ENCODE data around the gene CDCA8.
"Not testable (repeated sequence)": the region's sequence is repeated elsewhere in the genome, so short reads cannot be mapped to it uniquely, and the experiment has no call there.

CDCA8 gene

GRCh38 chr1:37718901-37719571 lies 26.7 kb downstream of the CDCA8 start:
- no peak for DNase-seq

- DNase-seq = no peak
Observed at GRCh38 chr1:37719572-37720195, 27.4 kb downstream of the CDCA8 start.

GRCh38 chr1:37720231-37721130 lies 28.2 kb downstream of the CDCA8 start:
- no peak for DNase-seq

GRCh38 chr1:37721565-37721964 lies 29.2 kb downstream of the CDCA8 start:
- DNase-seq = no peak

GRCh38 chr1:37722181-37723071 lies 30.1 kb downstream of the CDCA8 start:
- DNase-seq = no peak

- no peak for DNase-seq
Observed at GRCh38 chr1:37723072-37723389, 30.7 kb downstream of the CDCA8 start.

- no peak for DNase-seq
Observed at GRCh38 chr1:37723390-37724078, 31.2 kb downstream of the CDCA8 start.

- no peak for DNase-seq
Observed at GRCh38 chr1:37724575-37724974, 32.3 kb downstream of the CDCA8 start.

- DNase-seq = no peak
Observed at GRCh38 chr1:37725851-37726613, 33.7 kb downstream of the CDCA8 start.

- no peak for DNase-seq
Observed at GRCh38 chr1:37726751-37727585, 34.7 kb downstream of the CDCA8 start.

GRCh38 chr1:37728416-37728815 lies 36.1 kb downstream of the CDCA8 start:
- no peak for DNase-seq

- DNase-seq = no peak
Observed at GRCh38 chr1:37730376-37730775, 38.1 kb downstream of the CDCA8 start.

- DNase-seq = no peak
Observed at GRCh38 chr1:37731312-37732019, 39.1 kb downstream of the CDCA8 start.

- no peak for DNase-seq
Observed at GRCh38 chr1:37732111-37732780, 39.9 kb downstream of the CDCA8 start.

- no peak for DNase-seq
Observed at GRCh38 chr1:37734629-37735591, 42.6 kb downstream of the CDCA8 start.

- not testable (repeated sequence) for DNase-seq
Observed at GRCh38 chr1:37737975-37738374, 45.7 kb downstream of the CDCA8 start.

GRCh38 chr1:37738619-37739018 lies 46.3 kb downstream of the CDCA8 start:
- DNase-seq = not testable (repeated sequence)

- DNase-seq = no peak
Observed at GRCh38 chr1:37739222-37739621, 46.9 kb downstream of the CDCA8 start.
